HepG2 (cell line): ENCODE data around the gene ADIPOR2. TPM values are rescaled to one million over a fixed set of nuclear protein-coding genes. Genes with fewer than 3 reads are reported as not detected.

ENCODE experiments used
- ATAC-seq: fragments of 200-7000 bp; cut with Tn5 transposase; 3 replicates; pipeline ENCODE4 v1.9.1; 2020; ENCODE audit warnings: mild to moderate bottlenecking, moderate library complexity
- BruUV-seq: library from RNA; stranded (reverse); fragments of 400-500 nt; replicated peaks from 2 replicates; lab custom pipeline; 2021; lab: Mats Ljungman, UMichigan
- CTCF ChIA-PET: fragments of 300-600 bp; formaldehyde crosslinking; extraction: SDS; loops from one replicate; lab custom pipeline; 2021; ENCODE audit warnings: low total read pairs, inconsistent platforms, low intra/inter-chr PET ratio; lab: Yijun Ruan, JAX
- POLR2A ChIA-PET: fragments of 350-600 bp; sonication (Branson Sonifier 250); formaldehyde crosslinking; loops from one replicate; lab custom pipeline; 2020; ENCODE audit warnings: antibody characterized with exemption, inconsistent platforms; lab: Yijun Ruan, JAX
- DNase-seq: peaks from one replicate; pipeline ENCODE4 v3.0.0-alpha.2; 2015; ENCODE audit warnings: low spot score
- FAIRE-seq: peaks from 3 replicates; lab custom pipeline; 2011; peaks lifted over from hg19 to GRCh38; lab: Jason Lieb, UNC
- H2AFZ ChIP-seq: one replicate; pipeline ENCODE4 v1.6.1; 2011; ENCODE audit warnings: low read length, inconsistent platforms
- H3K27ac ChIP-seq: fragments of 300-600 bp; 3 replicates; pipeline ENCODE4 v1.8.0; 2011; ENCODE audit warnings: mixed run types, mild to moderate bottlenecking, mixed read lengths, low read length, inconsistent platforms; ENCODE audit not compliant: insufficient read depth; ENCODE audit errors: extremely low read length
- H3K27me3 ChIP-seq, 2 experiments: fragments of 200-600 bp in 1 of 2; 2 replicates in 1 of 2; 3 replicates in 1 of 2; pipeline versions ENCODE4 v1.6.0 to v1.8.0; 2011; ENCODE audit warnings: low read length in 2 of 2, mild to moderate bottlenecking in 2 of 2, moderate library complexity in 2 of 2, inconsistent platforms in 1 of 2; ENCODE audit not compliant: insufficient read depth in 2 of 2, control insufficient read depth in 1 of 2
- H3K36me3 ChIP-seq, 2 experiments: fragments of 200-600 bp in 1 of 2; replicated peaks in 1 of 2; 2 replicates in 1 of 2; 3 replicates in 1 of 2; pipeline versions ENCODE4 v1.5.1 to v1.8.0; 2011; ENCODE audit warnings: low read length in 2 of 2, inconsistent platforms in 1 of 2; ENCODE audit not compliant: insufficient read depth in 2 of 2, control insufficient read depth in 1 of 2
- H3K4me1 ChIP-seq: 2 replicates; pipeline ENCODE4 v1.5.1; 2012; ENCODE audit warnings: low read length, inconsistent platforms; ENCODE audit not compliant: insufficient read depth
- H3K4me2 ChIP-seq: 2 replicates; pipeline ENCODE4 v1.6.0; 2011; ENCODE audit warnings: low read depth, low read length, inconsistent platforms
- H3K4me3 ChIP-seq, 3 experiments: fragments of 200-600 bp in 1 of 3; sonication (generic), shearing (Covaris generic) in 1 of 3; replicated peaks in 1 of 3; 2 replicates each; pipeline ENCODE4 v1.5.1; 2011 to 2016; ENCODE audit warnings: low read length in 3 of 3, inconsistent platforms in 2 of 3, low read depth in 2 of 3, mild to moderate bottlenecking in 2 of 3, control low read depth in 1 of 3, mixed read lengths in 1 of 3; ENCODE audit not compliant: insufficient read depth in 1 of 3
- H3K79me2 ChIP-seq: one replicate; pipeline ENCODE4 v1.6.1; 2011; ENCODE audit warnings: low read length, inconsistent platforms; ENCODE audit not compliant: insufficient read depth
- H3K9ac ChIP-seq: 2 replicates; pipeline ENCODE4 v1.6.0; 2011; ENCODE audit warnings: mild to moderate bottlenecking, low read depth, low read length, inconsistent platforms; ENCODE audit not compliant: insufficient read depth
- H3K9me3 ChIP-seq: 2 replicates; pipeline ENCODE4 v1.5.1; 2012; ENCODE audit warnings: mild to moderate bottlenecking, low read length
- H4K20me1 ChIP-seq: 2 replicates; pipeline ENCODE4 v1.6.0; 2011; ENCODE audit warnings: inconsistent platforms, mild to moderate bottlenecking, low read length, moderate library complexity; ENCODE audit not compliant: insufficient read depth
- ASH2L ChIP-seq: fragments of 300-600, 200-600 bp; sonication (generic); IDR thresholded peaks from 2 replicates; pipeline ENCODE4 v1.7.0; 2017; ENCODE audit warnings: low read depth, mild to moderate bottlenecking, moderate library complexity, mixed read lengths, low read length; ENCODE audit not compliant: insufficient read length
- CEBPB ChIP-seq: IDR thresholded peaks from 2 replicates; pipeline ENCODE4 v1.6.1; 2011; ENCODE audit warnings: low read depth, low read length, improper control_type of control experiment, borderline replicate concordance
- CENPT ChIP-seq: sonication (generic); formaldehyde crosslinking; IDR thresholded peaks from 2 replicates; pipeline ENCODE4 v1.8.0; 2022; ENCODE audit warnings: low read depth, mild to moderate bottlenecking, moderate library complexity, missing genetic modification reagents
- HHEX ChIP-seq: IDR thresholded peaks from 2 replicates; pipeline ENCODE4 v1.6.1; 2016; ENCODE audit warnings: control low read depth
- MYC ChIP-seq: sonication (generic); formaldehyde crosslinking; IDR thresholded peaks from 2 replicates; pipeline ENCODE4 v1.9.0; 2021; ENCODE audit warnings: missing genetic modification reagents, borderline replicate concordance
- PTBP1 ChIP-seq: fragments of 200-400 bp; formaldehyde crosslinking; IDR thresholded peaks from 2 replicates; pipeline ENCODE4 v1.6.1; 2018; ENCODE audit warnings: low read length, low read depth; ENCODE audit not compliant: poor library complexity, severe bottlenecking
- SOX13 ChIP-seq, 3 experiments: fragments of 450-650 bp in 1 of 3; sonication (generic) in 1 of 3; formaldehyde crosslinking in 1 of 3; IDR thresholded peaks in 2 of 3; conservative IDR thresholded peaks in 1 of 3; 2 replicates each; pipeline versions ENCODE4 v1.5.0 to v1.6.1; 2016 to 2020; ENCODE audit warnings: antibody characterized with exemption in 1 of 3, mild to moderate bottlenecking in 1 of 3, missing compliant biosample characterization in 1 of 3, missing genetic modification reagents in 1 of 3, moderate library complexity in 1 of 3
- ZNF350 ChIP-seq: sonication (generic); formaldehyde crosslinking; IDR thresholded peaks from 2 replicates; pipeline ENCODE4 v1.4.0; 2020; ENCODE audit warnings: mild to moderate bottlenecking, low read depth, missing genetic modification reagents, borderline replicate concordance
- ZNF501 ChIP-seq: sonication (generic); formaldehyde crosslinking; IDR thresholded peaks from 2 replicates; pipeline ENCODE4 v1.5.1; 2020; ENCODE audit warnings: mild to moderate bottlenecking, moderate library complexity, missing genetic modification reagents
- WGBS: methylation state at CpG from one replicate; pipeline ENCODE4 v1.1.6; 2017; ENCODE audit warnings: low lambda C conversion rate; 5-methylcytosine and 5-hydroxymethylcytosine counted together
- in situ Hi-C: cut with HindIII; loops from 2 replicates; pipeline ENCODE4 v1.10.0; 2017; ENCODE audit warnings: low pct_unique_long_range_greater_than_20kb; ENCODE audit not compliant: extremely low pct_ligation_motif_present
- intact Hi-C: fragments of 100-400 bp; cut with micrococcal nuclease; formaldehyde crosslinking; loops from one replicate; pipeline ENCODE4 v1.10.0; 2022; ENCODE audit not compliant: unreplicated experiment
- polyA plus RNA-seq, 8 experiments: library from polyadenylated mRNA; depleted of rRNA in 3 of 8; stranded (reverse) in 7 of 8; unstranded in 1 of 8; fragments of >200 nt; fragmentation: Illumina TruSeq in 4 of 8; extraction: Trizol in 4 of 8; gene quantifications; 2 replicates each; pipeline versions ENCODE4 v1.2.1 to v1.2.3, GENCODE V29; 2011 to 2016; ENCODE audit warnings: low read depth in 4 of 8, missing spikeins in 1 of 8, mixed read lengths in 1 of 8; ENCODE audit not compliant: insufficient read depth in 1 of 8
- total RNA-seq, 5 experiments: library from RNA; depleted of rRNA; stranded (reverse); fragments of >200 nt; fragmentation: Illumina TruSeq; extraction: Trizol; gene quantifications; 2 replicates each; pipeline ENCODE4 v1.2.3, GENCODE V29; 2016; ENCODE audit warnings: low read depth in 1 of 5

The ADIPOR2 gene
- total and polyA plus RNA-seq, 2 of the 13 experiments (the other 11 are each of a cell fraction or from before 2014, with no cell fraction given) = 35.2 to 52.2 TPM

DNA sequence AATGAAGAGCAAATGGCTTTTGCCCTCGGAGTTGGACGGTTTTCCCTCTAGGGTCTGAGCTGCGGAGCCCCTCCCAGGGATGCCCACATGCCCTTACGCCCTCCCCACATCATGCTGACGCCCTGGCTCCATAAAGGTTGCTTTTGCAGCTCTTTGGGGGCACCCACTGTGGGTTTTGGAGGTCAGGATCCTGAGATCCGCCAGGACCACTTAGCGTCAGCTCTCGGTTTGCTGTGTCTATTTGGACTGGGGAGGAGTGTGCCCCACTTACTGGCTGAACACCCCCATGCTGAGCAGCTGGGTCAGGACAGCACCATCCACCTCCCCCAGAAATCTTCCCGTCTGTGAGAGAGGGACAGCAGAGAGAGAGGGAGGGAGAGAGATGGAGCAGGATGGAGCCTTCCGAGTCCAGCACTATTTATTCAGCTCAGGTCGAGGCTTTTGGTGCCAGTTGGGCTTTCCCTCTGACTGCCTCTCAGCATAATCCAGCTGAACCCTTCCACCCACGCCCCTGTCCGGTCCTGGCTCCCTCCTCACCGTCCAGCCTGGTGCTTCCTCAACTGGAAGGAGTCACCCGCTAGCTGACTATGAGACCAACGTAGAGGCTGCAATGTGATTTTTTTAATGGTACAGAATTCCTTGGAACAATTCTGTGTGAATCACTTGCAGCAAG is 110.6 kb downstream of the ADIPOR2 start:
- ATAC-seq (no peak), DNase-seq (no peak)
- no peak overlapping the region for H3K4me2 ChIP-seq
- H2AFZ ChIP-seq = no peak overlapping the region
- no TSS peak for BruUV-seq
- no peak for TF ChIP-seq SOX13 (IDR thresholded peaks at IDR 0.05)
- no peak for TF ChIP-seq SOX13 (CRISPR knock-in tag; conservative IDR thresholded peaks at IDR 0.05 in 1 of 2, IDR thresholded peaks at IDR 0.05 in 1 of 2)
- TF ChIP-seq, all 625 proteins: peak for 0
- Histone ChIP-seq H3K9me3 (no peaks in the 10 kb centered on the region), H3K4me3 (no peak overlapping the region), H3K36me3 (peaks cover 0 to 3% of the 10 kb centered on the region in 2 experiments; a peak in 2 of 5 replicates), H3K79me2 (no peaks in the 10 kb centered on the region), H3K27me3 (no peaks in the 10 kb centered on the region), H3K4me1 (peaks cover 19% of the 10 kb centered on the region), H3K27ac (no peak overlapping the region), H3K9ac (no peak overlapping the region), H4K20me1 (no peaks in the 10 kb centered on the region)
- CTCF ChIA-PET = no interaction called here
- POLR2A ChIA-PET = interaction anchor here (1.4 to 1.6 kb wide), 2 partner anchors 10 to 140 kb away, joined by 3 to 4 read pairs; no protein-coding TSS in a partner anchor
- in situ Hi-C loops (loop anchor here (10.0 kb wide), 1 partner anchor 233 kb away; no protein-coding TSS in a partner anchor), intact Hi-C loops (no loop called here)
- 94% methylated on average over 12 of the region's 16 CpGs for WGBS
- no peak for FAIRE-seq

- Histone ChIP-seq H3K36me3 (peaks cover 0 to 3% of the 10 kb centered on the region in 2 experiments; a peak in 2 of 5 replicates), H3K27me3 (no peaks in the 10 kb centered on the region), H3K9me3 (no peaks in the 10 kb centered on the region), H3K4me3 (no peak overlapping the region), H3K9ac (no peak overlapping the region), H3K4me2 (no peak overlapping the region), H4K20me1 (no peaks in the 10 kb centered on the region), H3K4me1 (peaks cover 42% of the 10 kb centered on the region), H3K79me2 (no peaks in the 10 kb centered on the region), H3K27ac (no peak overlapping the region), H2AFZ (no peak overlapping the region)
- in situ Hi-C loops = loop anchor here (10.0 kb wide), 1 partner anchor 231 kb away; no protein-coding TSS in a partner anchor
- POLR2A ChIA-PET = no interaction called here
- TF ChIP-seq HHEX (CRISPR knock-in tag) = no peak
- no peak for TF ChIP-seq ASH2L
- no peak for TF ChIP-seq PTBP1
- TF ChIP-seq CENPT (CRISPR knock-in tag) = no peak
- TF ChIP-seq ZNF501 (CRISPR knock-in tag) = no peak
- no peak for TF ChIP-seq MYC (CRISPR knock-in tag)
- no peak for TF ChIP-seq ZNF350 (CRISPR knock-in tag)
- TF ChIP-seq CEBPB = no peak
- intact Hi-C loops = no loop called here
- BruUV-seq = no TSS peak
- CTCF ChIA-PET = no interaction called here
- WGBS = 88% methylated on average over 3 of the region's 7 CpGs
- no peak for ATAC-seq
- FAIRE-seq = no peak
- DNase-seq = no peak
Observed at GRCh38 chr12:1803736-1804135, 112.9 kb downstream of the ADIPOR2 start.
